GM21360 (cell line): Measurements from ENCODE around the gene TCHP.
"Not testable (repeated sequence)": the region's sequence is repeated elsewhere in the genome, so short reads cannot be mapped to it uniquely, and the experiment has no call there.

Source experiments
- ATAC-seq: cut with Tn5 transposase; IDR thresholded peaks from one replicate; pipeline ENCODE4 v1.9.1; 2021; ENCODE audit warnings: mild to moderate bottlenecking, moderate library complexity; ENCODE audit not compliant: unreplicated experiment

TCHP gene

GRCh38 chr12:109910254-109910968 is 10.3 kb downstream of the TCHP start:
- no peak for ATAC-seq

- ATAC-seq = no peak
These were observed 10.9 kb downstream of the TCHP start for GRCh38 chr12:109910969-109911348.

GRCh38 chr12:109912855-109913321 is 12.8 kb downstream of the TCHP start:
- no peak for ATAC-seq

- no peak for ATAC-seq
These were observed 14.4 kb downstream of the TCHP start for GRCh38 chr12:109914461-109914860.

GRCh38 chr12:109915171-109916040 is 15.3 kb downstream of the TCHP start:
- ATAC-seq = no peak

GRCh38 chr12:109916045-109916444 is 16.0 kb downstream of the TCHP start:
- no peak for ATAC-seq

- no peak for ATAC-seq
These were observed 19.4 kb downstream of the TCHP start for GRCh38 chr12:109919456-109919855.

GRCh38 chr12:109920261-109920780 is 20.2 kb downstream of the TCHP start:
- ATAC-seq = no peak

GRCh38 chr12:109921982-109922381 is 21.9 kb downstream of the TCHP start:
- no peak for ATAC-seq

- ATAC-seq = no peak
These were observed 23.0 kb downstream of the TCHP start for GRCh38 chr12:109923038-109923437.

GRCh38 chr12:109923481-109924245 is 23.6 kb downstream of the TCHP start:
- no peak for ATAC-seq

- no peak for ATAC-seq
These were observed 25.2 kb downstream of the TCHP start for GRCh38 chr12:109925185-109925840.

GRCh38 chr12:109926016-109926415 is 25.9 kb downstream of the TCHP start:
- no peak for ATAC-seq

- no peak for ATAC-seq
These were observed 26.6 kb downstream of the TCHP start for GRCh38 chr12:109926488-109927210.

- ATAC-seq = no peak
These were observed 27.5 kb downstream of the TCHP start for GRCh38 chr12:109927622-109928021.

GRCh38 chr12:109928058-109928656 is 28.1 kb downstream of the TCHP start:
- no peak for ATAC-seq

- not testable (repeated sequence) for ATAC-seq
These were observed 29.3 kb downstream of the TCHP start for GRCh38 chr12:109929326-109929725.

GRCh38 chr12:109930028-109930800 is 30.1 kb downstream of the TCHP start:
- no peak for ATAC-seq

GRCh38 chr12:109931143-109931542 is 31.1 kb downstream of the TCHP start:
- ATAC-seq = no peak
